ENCODE data around the gene C1orf185.
"Not testable (repeated sequence)": the region's sequence is repeated elsewhere in the genome, so short reads cannot be mapped to it uniquely, and the experiment has no call there.

Gene C1orf185

GRCh38 chr1:51131185-51131584 lies 29.2 kb downstream of the C1orf185 start:
- Histone ChIP-seq H3K9me3 (ENCODE audit: control insufficient read depth, low read length) (no peaks in the 10 kb centered on the region), H3K4me3 (ENCODE audit: insufficient read depth, low read depth, low read length) (no peak overlapping the region), H3K36me3 (ENCODE audit: control insufficient read depth, insufficient read depth, low read length) (no peaks in the 10 kb centered on the region), H3K4me1 (ENCODE audit: control insufficient read depth, insufficient read depth, low read length) (no peaks in the 10 kb centered on the region), H3K27ac (ENCODE audit: insufficient read depth, low read depth, low read length, poor library complexity, severe bottlenecking) (no peak overlapping the region), H3K27me3 (ENCODE audit: control insufficient read depth, insufficient read depth, low read length, poor library complexity, severe bottlenecking) (no peaks in the 10 kb centered on the region)
- 80 to 93% methylated on average over 2 to 3 of the region's 3 CpGs for WGBS, 2 experiments

DNA sequence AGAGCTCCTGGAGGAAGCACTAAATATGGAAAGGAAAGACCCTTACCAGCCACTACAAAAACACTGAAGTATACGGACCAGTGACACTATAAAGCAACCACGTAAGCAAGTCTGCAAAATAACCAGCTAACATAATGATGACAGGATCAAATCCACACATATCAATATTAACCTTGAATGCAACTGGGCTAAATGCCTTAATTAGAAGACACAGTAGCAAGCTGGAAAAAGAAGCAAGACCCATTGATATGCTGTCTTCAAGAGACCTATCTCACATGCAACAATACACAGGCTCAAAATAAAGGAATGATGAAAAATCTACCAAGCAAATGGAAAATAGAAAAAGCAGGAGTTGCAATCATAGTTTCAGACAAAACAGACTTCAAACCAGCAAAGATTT lies 31.0 kb downstream of the C1orf185 start:
- Histone ChIP-seq H3K27me3 (ENCODE audit: control insufficient read depth, insufficient read depth, low read length, poor library complexity, severe bottlenecking) (no peaks in the 10 kb centered on the region), H3K36me3 (ENCODE audit: control insufficient read depth, insufficient read depth, low read length) (no peaks in the 10 kb centered on the region), H3K9me3 (ENCODE audit: control insufficient read depth, low read length) (no peaks in the 10 kb centered on the region), H3K27ac (ENCODE audit: insufficient read depth, low read depth, low read length, poor library complexity, severe bottlenecking) (no peak overlapping the region), H3K4me1 (ENCODE audit: control insufficient read depth, insufficient read depth, low read length) (no peaks in the 10 kb centered on the region), H3K4me3 (ENCODE audit: insufficient read depth, low read depth, low read length) (no peak overlapping the region)
- WGBS, 2 experiments: 86 to 98% methylated on average over 2 of the region's 2 CpGs

DNA sequence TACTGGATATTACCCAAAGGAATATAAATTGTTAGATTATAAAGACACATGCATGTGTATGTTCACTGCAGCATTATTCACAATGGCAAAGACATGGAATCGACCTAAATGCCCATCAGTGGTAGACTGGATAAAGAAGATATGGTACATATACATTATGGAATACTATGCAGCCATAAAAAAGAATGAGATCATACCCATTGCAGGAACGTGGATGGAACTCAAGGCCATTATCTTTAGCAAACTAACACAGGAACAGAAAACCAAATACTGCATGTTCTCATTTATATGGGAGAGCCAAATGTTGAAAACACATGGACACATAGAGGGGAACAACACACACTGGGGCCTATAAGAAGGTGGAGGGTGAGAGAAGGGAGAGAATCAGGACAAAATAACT lies 35.7 kb downstream of the C1orf185 start:
- not testable (repeated sequence) for H3K4me3 ChIP-seq (ENCODE audit: insufficient read depth, low read depth, low read length); H3K36me3 ChIP-seq (ENCODE audit: control insufficient read depth, insufficient read depth, low read length); H3K27me3 ChIP-seq (ENCODE audit: control insufficient read depth, insufficient read depth, low read length, poor library complexity, severe bottlenecking); H3K27ac ChIP-seq (ENCODE audit: insufficient read depth, low read depth, low read length, poor library complexity, severe bottlenecking); H3K9me3 ChIP-seq (ENCODE audit: control insufficient read depth, low read length); H3K4me1 ChIP-seq (ENCODE audit: control insufficient read depth, insufficient read depth, low read length)
- WGBS, 2 experiments: 68 to 71% methylated on average over 1 to 2 of the region's 2 CpGs

DNA sequence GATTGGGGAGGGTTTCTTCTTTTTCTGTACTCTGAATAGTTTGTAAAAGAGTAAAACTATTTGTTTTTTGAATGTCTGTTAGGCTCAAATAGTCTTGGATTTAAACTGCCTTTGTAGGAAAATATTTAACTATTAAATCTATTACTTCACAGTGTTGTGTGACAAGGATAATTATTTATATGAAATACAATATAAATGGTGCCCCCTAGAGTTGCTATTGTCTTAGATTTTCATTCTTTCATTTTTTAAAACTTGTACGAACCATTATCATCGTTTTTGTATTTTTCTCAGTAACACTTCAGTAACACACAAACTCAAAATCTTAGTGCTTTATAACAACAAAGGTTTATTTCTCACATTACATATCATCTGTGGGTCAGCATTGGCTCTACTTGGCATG lies 37.4 kb downstream of the C1orf185 start:
- Histone ChIP-seq H3K27ac (ENCODE audit: insufficient read depth, low read depth, low read length, poor library complexity, severe bottlenecking) (no peak overlapping the region), H3K36me3 (ENCODE audit: control insufficient read depth, insufficient read depth, low read length) (no peaks in the 10 kb centered on the region), H3K4me1 (ENCODE audit: control insufficient read depth, insufficient read depth, low read length) (no peaks in the 10 kb centered on the region), H3K27me3 (ENCODE audit: control insufficient read depth, insufficient read depth, low read length, poor library complexity, severe bottlenecking) (no peaks in the 10 kb centered on the region), H3K4me3 (ENCODE audit: insufficient read depth, low read depth, low read length) (no peak overlapping the region), H3K9me3 (ENCODE audit: control insufficient read depth, low read length) (no peaks in the 10 kb centered on the region)
- WGBS, 2 experiments: 84 to 92% methylated on average over 2 of the region's 2 CpGs

- H3K9me3 ChIP-seq (ENCODE audit: control insufficient read depth, low read length): no peaks in the 10 kb centered on the region
- no peaks in the 10 kb centered on the region for H3K4me1 ChIP-seq (ENCODE audit: control insufficient read depth, insufficient read depth, low read length)
- H3K27me3 ChIP-seq (ENCODE audit: control insufficient read depth, insufficient read depth, low read length, poor library complexity, severe bottlenecking): no peaks in the 10 kb centered on the region
- H3K27ac ChIP-seq (ENCODE audit: insufficient read depth, low read depth, low read length, poor library complexity, severe bottlenecking): no peak overlapping the region
- H3K4me3 ChIP-seq (ENCODE audit: insufficient read depth, low read depth, low read length): no peak overlapping the region
- 92 to 93% methylated on average over 1 to 2 of the region's 2 CpGs for WGBS, 2 experiments
- no peaks in the 10 kb centered on the region for H3K36me3 ChIP-seq (ENCODE audit: control insufficient read depth, insufficient read depth, low read length)
These were observed 45.4 kb downstream of the C1orf185 start for GRCh38 chr1:51147394-51147793.

- Histone ChIP-seq H3K4me1 (ENCODE audit: control insufficient read depth, insufficient read depth, low read length) (no peaks in the 10 kb centered on the region), H3K4me3 (ENCODE audit: insufficient read depth, low read depth, low read length) (no peak overlapping the region), H3K9me3 (ENCODE audit: control insufficient read depth, low read length) (no peaks in the 10 kb centered on the region), H3K27me3 (ENCODE audit: control insufficient read depth, insufficient read depth, low read length, poor library complexity, severe bottlenecking) (no peaks in the 10 kb centered on the region), H3K27ac (ENCODE audit: insufficient read depth, low read depth, low read length, poor library complexity, severe bottlenecking) (no peak overlapping the region), H3K36me3 (ENCODE audit: control insufficient read depth, insufficient read depth, low read length) (no peaks in the 10 kb centered on the region)
- 72 to 97% methylated on average over 1 of the region's 1 CpG for WGBS, 2 experiments
These were observed 52.7 kb downstream of the C1orf185 start for GRCh38 chr1:51154776-51155175.

GRCh38 chr1:51156752-51157151 lies 54.7 kb downstream of the C1orf185 start:
- whole genome bisulfite sequencing, 2 experiments: 89% methylated on average over 1 of the region's 1 CpG; no CpG with 5 or more reads in 1 of the 2 experiments
- H3K27me3 ChIP-seq (ENCODE audit: control insufficient read depth, insufficient read depth, low read length, poor library complexity, severe bottlenecking): no peaks in the 10 kb centered on the region
- no peak overlapping the region for H3K4me3 ChIP-seq (ENCODE audit: insufficient read depth, low read depth, low read length)
- no peaks in the 10 kb centered on the region for H3K9me3 ChIP-seq (ENCODE audit: control insufficient read depth, low read length)
- no peaks in the 10 kb centered on the region for H3K4me1 ChIP-seq (ENCODE audit: control insufficient read depth, insufficient read depth, low read length)
- H3K27ac ChIP-seq (ENCODE audit: insufficient read depth, low read depth, low read length, poor library complexity, severe bottlenecking): no peak overlapping the region
- H3K36me3 ChIP-seq (ENCODE audit: control insufficient read depth, insufficient read depth, low read length): no peaks in the 10 kb centered on the region

DNA sequence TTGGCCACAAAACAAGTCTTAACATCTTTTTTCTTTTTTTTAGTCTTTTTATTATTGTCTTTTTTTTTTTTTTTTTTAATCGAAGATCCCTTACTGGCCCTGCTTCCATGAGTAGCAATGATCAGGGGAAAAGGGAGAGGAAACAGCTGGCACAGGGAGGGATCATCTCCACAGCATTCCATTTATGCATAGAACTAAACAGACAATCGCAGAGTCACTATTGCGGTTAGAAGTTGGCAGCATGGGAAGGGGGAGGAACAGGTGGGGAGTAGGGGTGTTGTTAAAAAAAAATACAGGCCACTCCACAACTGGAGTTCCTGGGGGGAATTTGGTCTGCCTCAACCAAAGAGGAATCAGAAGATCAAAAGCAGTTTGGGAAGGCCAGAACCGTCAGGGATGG lies 55.4 kb downstream of the C1orf185 start:
- no peaks in the 10 kb centered on the region for H3K4me1 ChIP-seq (ENCODE audit: control insufficient read depth, insufficient read depth, low read length)
- H3K27me3 ChIP-seq (ENCODE audit: control insufficient read depth, insufficient read depth, low read length, poor library complexity, severe bottlenecking): no peaks in the 10 kb centered on the region
- H3K4me3 ChIP-seq (ENCODE audit: insufficient read depth, low read depth, low read length): no peak overlapping the region
- no peaks in the 10 kb centered on the region for H3K9me3 ChIP-seq (ENCODE audit: control insufficient read depth, low read length)
- no peaks in the 10 kb centered on the region for H3K36me3 ChIP-seq (ENCODE audit: control insufficient read depth, insufficient read depth, low read length)
- no peak overlapping the region for H3K27ac ChIP-seq (ENCODE audit: insufficient read depth, low read depth, low read length, poor library complexity, severe bottlenecking)
- WGBS, 2 experiments: 89 to 91% methylated on average over 3 of the region's 4 CpGs

DNA sequence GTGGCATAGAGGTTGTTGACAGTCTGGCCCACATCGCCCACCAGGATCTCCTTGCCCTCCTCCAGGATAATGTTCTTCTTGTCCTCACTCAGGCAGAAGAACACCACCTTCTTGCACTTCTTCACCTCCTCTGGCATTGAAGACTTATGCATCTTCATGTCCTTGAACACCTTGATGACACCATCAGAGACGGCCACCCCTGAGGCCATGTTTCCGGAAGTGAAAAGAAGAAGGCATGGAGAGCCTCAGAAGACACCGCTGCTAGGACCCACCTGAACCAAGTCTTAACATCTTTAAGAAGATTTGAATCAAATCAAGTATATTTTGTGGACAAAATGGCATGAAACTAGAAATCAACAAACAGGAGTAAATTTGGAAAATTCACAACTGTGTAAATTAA lies 56.2 kb downstream of the C1orf185 start:
- Histone ChIP-seq H3K4me3 (ENCODE audit: insufficient read depth, low read depth, low read length) (no peak overlapping the region), H3K36me3 (ENCODE audit: control insufficient read depth, insufficient read depth, low read length) (no peaks in the 10 kb centered on the region), H3K27ac (ENCODE audit: insufficient read depth, low read depth, low read length, poor library complexity, severe bottlenecking) (no peak overlapping the region), H3K4me1 (ENCODE audit: control insufficient read depth, insufficient read depth, low read length) (no peaks in the 10 kb centered on the region), H3K27me3 (ENCODE audit: control insufficient read depth, insufficient read depth, low read length, poor library complexity, severe bottlenecking) (no peaks in the 10 kb centered on the region), H3K9me3 (ENCODE audit: control insufficient read depth, low read length) (no peaks in the 10 kb centered on the region)
- 92 to 100% methylated on average over 4 of the region's 4 CpGs for WGBS, 2 experiments

- H3K4me3 ChIP-seq (ENCODE audit: insufficient read depth, low read depth, low read length); H3K4me1 ChIP-seq (ENCODE audit: control insufficient read depth, insufficient read depth, low read length); H3K27me3 ChIP-seq (ENCODE audit: control insufficient read depth, insufficient read depth, low read length, poor library complexity, severe bottlenecking); H3K27ac ChIP-seq (ENCODE audit: insufficient read depth, low read depth, low read length, poor library complexity, severe bottlenecking); H3K36me3 ChIP-seq (ENCODE audit: control insufficient read depth, insufficient read depth, low read length); H3K9me3 ChIP-seq (ENCODE audit: control insufficient read depth, low read length): not testable (repeated sequence)
- WGBS, 2 experiments: 86 to 92% methylated on average over 5 of the region's 5 CpGs
These were observed 60.5 kb downstream of the C1orf185 start for GRCh38 chr1:51162560-51162959.

- H3K27me3 ChIP-seq (ENCODE audit: control insufficient read depth, insufficient read depth, low read length, poor library complexity, severe bottlenecking): no peaks in the 10 kb centered on the region
- no peaks in the 10 kb centered on the region for H3K9me3 ChIP-seq (ENCODE audit: control insufficient read depth, low read length)
- H3K27ac ChIP-seq (ENCODE audit: insufficient read depth, low read depth, low read length, poor library complexity, severe bottlenecking): no peak overlapping the region
- H3K36me3 ChIP-seq (ENCODE audit: control insufficient read depth, insufficient read depth, low read length): no peaks in the 10 kb centered on the region
- no peaks in the 10 kb centered on the region for H3K4me1 ChIP-seq (ENCODE audit: control insufficient read depth, insufficient read depth, low read length)
- no peak overlapping the region for H3K4me3 ChIP-seq (ENCODE audit: insufficient read depth, low read depth, low read length)
These were observed 63.5 kb downstream of the C1orf185 start for GRCh38 chr1:51165540-51165939.
